K562 treated with DMSO at 1 percent for 48 hours (cell line): ENCODE measurements around the gene FANCF. TPM values are rescaled to one million over a fixed set of nuclear protein-coding genes. Genes with fewer than 3 reads are reported as not detected.

Experiments used
- total RNA-seq: library from RNA; unstranded; fragments of 300-600 nt; gene quantifications from 2 replicates; pipeline ENCODE4 v1.2.3, GENCODE V29; 2022; ENCODE audit warnings: low replicate concordance; ENCODE audit errors: extremely low read depth

The FANCF gene, protein sequence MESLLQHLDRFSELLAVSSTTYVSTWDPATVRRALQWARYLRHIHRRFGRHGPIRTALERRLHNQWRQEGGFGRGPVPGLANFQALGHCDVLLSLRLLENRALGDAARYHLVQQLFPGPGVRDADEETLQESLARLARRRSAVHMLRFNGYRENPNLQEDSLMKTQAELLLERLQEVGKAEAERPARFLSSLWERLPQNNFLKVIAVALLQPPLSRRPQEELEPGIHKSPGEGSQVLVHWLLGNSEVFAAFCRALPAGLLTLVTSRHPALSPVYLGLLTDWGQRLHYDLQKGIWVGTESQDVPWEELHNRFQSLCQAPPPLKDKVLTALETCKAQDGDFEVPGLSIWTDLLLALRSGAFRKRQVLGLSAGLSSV
- total RNA-seq = not detected in 2 replicates

DNA sequence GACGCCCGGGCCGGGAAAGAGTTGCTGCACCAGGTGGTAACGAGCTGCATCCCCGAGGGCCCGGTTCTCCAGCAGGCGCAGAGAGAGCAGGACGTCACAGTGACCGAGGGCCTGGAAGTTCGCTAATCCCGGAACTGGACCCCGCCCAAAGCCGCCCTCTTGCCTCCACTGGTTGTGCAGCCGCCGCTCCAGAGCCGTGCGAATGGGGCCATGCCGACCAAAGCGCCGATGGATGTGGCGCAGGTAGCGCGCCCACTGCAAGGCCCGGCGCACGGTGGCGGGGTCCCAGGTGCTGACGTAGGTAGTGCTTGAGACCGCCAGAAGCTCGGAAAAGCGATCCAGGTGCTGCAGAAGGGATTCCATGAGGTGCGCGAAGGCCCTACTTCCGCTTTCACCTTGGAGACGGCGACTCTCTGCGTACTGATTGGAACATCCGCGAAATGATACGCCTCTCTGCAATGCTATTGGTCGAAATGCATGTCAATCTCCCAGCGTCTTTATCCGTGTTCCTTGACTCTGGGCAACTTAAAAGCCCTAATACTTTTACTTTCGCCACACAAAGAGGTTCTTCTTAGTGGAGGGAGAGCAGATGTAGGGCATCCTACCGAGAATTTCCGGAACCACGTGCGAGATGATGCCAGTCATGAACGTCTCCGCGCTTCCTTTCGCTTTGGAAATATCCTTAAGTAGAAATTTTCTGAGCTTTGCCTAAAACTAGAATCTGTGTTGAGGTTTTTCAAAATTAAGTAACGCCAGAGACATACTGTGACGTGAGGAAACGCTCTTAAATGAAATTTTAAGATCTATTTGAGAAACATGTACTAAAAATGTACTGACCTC is at the start of gene FANCF:
Gene FANCF, minus strand, starts transcription at position 376 of the 840 bp plus-strand sequence. Its CDS starts 13 bp downstream, at position 363.

GRCh38 chr11:22666325-22666687 is 40.7 kb upstream of the FANCF start, which contains the start of gene GAS2:
GAS2 (plus strand) TSS chr11:22666611; CDS start chr11:22674870, 8,259 bp downstream.

Other genes with a start within 250 kb of the FANCF start
- gene GAS2, start 40.8 kb upstream of the FANCF start, total RNA-seq = not detected in 2 replicates
- not detected in 2 replicates for gene SVIP, start 204.0 kb upstream of the FANCF start, total RNA-seq
- not detected in 2 replicates for gene CCDC179, start 234.7 kb upstream of the FANCF start, total RNA-seq